WTC11 (cell line): ENCODE results near the gene MPP2. TPM values are rescaled to one million over a fixed set of nuclear protein-coding genes. Genes with fewer than 3 reads are reported as not detected.

Experiments used
- ATAC-seq: fragments of 200-7000 bp; cut with Tn5 transposase; 2 replicates; pipeline ENCODE4 v1.10.0; 2021; ENCODE audit warnings: mild to moderate bottlenecking, moderate library complexity
- CTCF ChIA-PET: fragments of 300-600 bp; sonication (Branson Sonifier 250); formaldehyde crosslinking; loops from one replicate; lab custom pipeline; 2021; ENCODE audit warnings: antibody characterized with exemption; lab: Charles Lee
- POLR2A ChIA-PET: fragments of 350-600 bp; sonication (Branson Sonifier 250); formaldehyde crosslinking; loops from one replicate; lab custom pipeline; 2021; ENCODE audit warnings: antibody characterized with exemption; lab: Charles Lee
- DNase-seq: peaks from one replicate; pipeline ENCODE4 v3.0.0; 2021; ENCODE audit warnings: low spot score
- H3K27ac Mint-ChIP-seq: 2 replicates; pipeline ENCODE4 v1.8.0; 2021; ENCODE audit warnings: mixed read lengths
- H3K27me3 Mint-ChIP-seq: 2 replicates; pipeline ENCODE4 v1.8.0; 2021; ENCODE audit warnings: low read depth, mild to moderate bottlenecking, moderate library complexity, mixed read lengths
- H3K36me3 Mint-ChIP-seq: 2 replicates; pipeline ENCODE4 v1.8.0; 2021; ENCODE audit warnings: mixed read lengths
- H3K4me1 Mint-ChIP-seq: 2 replicates; pipeline ENCODE4 v1.8.0; 2022; ENCODE audit warnings: mixed read lengths
- H3K4me3 Mint-ChIP-seq: 2 replicates; pipeline ENCODE4 v1.8.0; 2021; ENCODE audit warnings: mild to moderate bottlenecking, moderate library complexity, mixed read lengths
- H3K9me3 Mint-ChIP-seq: 2 replicates; pipeline ENCODE4 v1.8.0; 2021; ENCODE audit warnings: mixed read lengths
- AR ChIP-seq: fragments of 250-450 bp; sonication (Bioruptor Pico); IDR thresholded peaks from 2 replicates; pipeline ENCODE4 v1.9.0; 2021; ENCODE audit warnings: mild to moderate bottlenecking
- ARID4B ChIP-seq: sonication (generic); formaldehyde crosslinking; IDR thresholded peaks from 2 replicates; pipeline ENCODE4 v1.8.0; 2023; ENCODE audit warnings: missing genetic modification reagents, mild to moderate bottlenecking, borderline replicate concordance
- ATF6 ChIP-seq: sonication (generic); formaldehyde crosslinking; IDR thresholded peaks from 2 replicates; pipeline ENCODE4 v1.8.1; 2023; ENCODE audit warnings: mild to moderate bottlenecking, missing genetic modification reagents
- CBFB ChIP-seq: sonication (generic); formaldehyde crosslinking; IDR thresholded peaks from 2 replicates; pipeline ENCODE4 v1.8.1; 2022; ENCODE audit warnings: mild to moderate bottlenecking, low read depth, missing genetic modification reagents
- CREB1 ChIP-seq: sonication (generic); formaldehyde crosslinking; IDR thresholded peaks from 2 replicates; pipeline ENCODE4 v1.8.0; 2023; ENCODE audit warnings: mild to moderate bottlenecking, missing genetic modification reagents
- CREM ChIP-seq: sonication (generic); formaldehyde crosslinking; IDR thresholded peaks from 2 replicates; pipeline ENCODE4 v1.8.1; 2022; ENCODE audit warnings: mild to moderate bottlenecking, missing genetic modification reagents, moderate library complexity
- FOXJ3 ChIP-seq: sonication (generic); formaldehyde crosslinking; IDR thresholded peaks from 2 replicates; pipeline ENCODE4 v1.9.0; 2021; ENCODE audit warnings: missing genetic modification reagents, mild to moderate bottlenecking, borderline replicate concordance
- JAZF1 ChIP-seq: fragments of 250-450 bp; sonication (Bioruptor Pico); IDR thresholded peaks from 2 replicates; pipeline ENCODE4 v1.9.0; 2021; ENCODE audit warnings: moderate library complexity, mild to moderate bottlenecking, inconsistent platforms
- KAT7 ChIP-seq: sonication (generic); formaldehyde crosslinking; IDR thresholded peaks from 2 replicates; pipeline ENCODE4 v1.8.1; 2023; ENCODE audit warnings: missing genetic modification reagents, mild to moderate bottlenecking, borderline replicate concordance
- NR3C1 ChIP-seq: sonication (generic); formaldehyde crosslinking; conservative IDR thresholded peaks from 2 replicates; pipeline ENCODE4 v1.8.1; 2023; ENCODE audit warnings: low read depth, mild to moderate bottlenecking, missing genetic modification reagents
- RORB ChIP-seq: fragments of 250-450 bp; sonication (Bioruptor Pico); IDR thresholded peaks from 2 replicates; pipeline ENCODE4 v1.9.0; 2021; ENCODE audit warnings: mild to moderate bottlenecking
- TCF7 ChIP-seq: sonication (generic); formaldehyde crosslinking; IDR thresholded peaks from 2 replicates; pipeline ENCODE4 v1.8.0; 2022; ENCODE audit warnings: mild to moderate bottlenecking, low read depth, missing genetic modification reagents, moderate library complexity
- TP53 ChIP-seq: sonication (generic); formaldehyde crosslinking; IDR thresholded peaks from 2 replicates; pipeline ENCODE4 v1.8.1; 2023; ENCODE audit warnings: mild to moderate bottlenecking, missing genetic modification reagents
- ZNF121 ChIP-seq: sonication (generic); formaldehyde crosslinking; IDR thresholded peaks from 2 replicates; pipeline ENCODE4 v1.8.0; 2023; ENCODE audit warnings: missing genetic modification reagents
- ZNF317 ChIP-seq: sonication (generic); formaldehyde crosslinking; IDR thresholded peaks from 2 replicates; pipeline ENCODE4 v1.8.1; 2023; ENCODE audit warnings: low read depth, mild to moderate bottlenecking, moderate library complexity, missing genetic modification reagents, borderline replicate concordance
- ZNF671 ChIP-seq: fragments of 250-450 bp; sonication (Bioruptor Pico); IDR thresholded peaks from 2 replicates; pipeline ENCODE4 v1.8.0; 2021; ENCODE audit warnings: mild to moderate bottlenecking
- total RNA-seq: library from RNA; stranded (reverse); gene quantifications from 3 replicates; pipeline ENCODE4 v1.2.3, GENCODE V29; 2021

Gene MPP2
- total RNA-seq, 1 experiment from 2014 or later: 29.3 TPM

GRCh38 chr17:43853546-43853945, 53.8 kb downstream of the MPP2 start:
- ATAC-seq: no peak
- TF ChIP-seq ZNF121 (CRISPR knock-in tag): no peak
- TF ChIP-seq ARID4B (CRISPR knock-in tag): no peak
- TF ChIP-seq CREM (CRISPR knock-in tag): no peak
- TF ChIP-seq, all 79 proteins: peak for 0
- peaks cover 6% of the 10 kb centered on the region for H3K27me3 Mint-ChIP-seq
- no peaks in the 10 kb centered on the region for H3K4me1 Mint-ChIP-seq
- CTCF ChIA-PET: interaction anchor here (1.5 kb wide), 1 partner anchor 27 kb away, joined by 4 read pairs; no protein-coding TSS in a partner anchor
- no peaks in the 10 kb centered on the region for H3K36me3 Mint-ChIP-seq
- no peaks in the 10 kb centered on the region for H3K9me3 Mint-ChIP-seq
- no peak overlapping the region for H3K4me3 Mint-ChIP-seq
- H3K27ac Mint-ChIP-seq: no peak overlapping the region
- POLR2A ChIA-PET: no interaction called here
- no peak for DNase-seq

GRCh38 chr17:43852571-43852970, 54.8 kb downstream of the MPP2 start:
- no peak for ATAC-seq
- no peaks in the 10 kb centered on the region for H3K9me3 Mint-ChIP-seq
- H3K4me1 Mint-ChIP-seq: peaks cover 2% of the 10 kb centered on the region
- POLR2A ChIA-PET: interaction anchor here (0.6 to 1.3 kb wide), 2 partner anchors 11 to 720 kb away, joined by 3 read pairs; no protein-coding TSS in a partner anchor
- TF ChIP-seq ZNF317 (no peak), FOXJ3 (CRISPR knock-in tag) (no peak), ZNF671 (CRISPR knock-in tag) (no peak), JAZF1 (CRISPR knock-in tag) (no peak), CREB1 (CRISPR knock-in tag) (no peak), CREM (CRISPR knock-in tag) (no peak), CBFB (no peak), AR (no peak), NR3C1 (CRISPR knock-in tag) (no peak), TCF7 (CRISPR knock-in tag) (no peak), TP53 (no peak), KAT7 (CRISPR knock-in tag) (no peak), RORB (CRISPR knock-in tag) (no peak), ATF6 (CRISPR knock-in tag) (no peak)
- TF ChIP-seq, all 79 proteins: peak for 0
- Mint-ChIP-seq H3K27me3 (peaks cover 8% of the 10 kb centered on the region), H3K4me3 (no peak overlapping the region), H3K27ac (no peak overlapping the region), H3K36me3 (no peaks in the 10 kb centered on the region)
- CTCF ChIA-PET: interaction anchor here (1.5 kb wide), 1 partner anchor 28 kb away, joined by 4 read pairs; no protein-coding TSS in a partner anchor
- no peak for DNase-seq
